CD8-positive, alpha-beta memory T cell (primary cell): ENCODE measurements around the gene RPH3AL. TPM values are rescaled to one million over a fixed set of nuclear protein-coding genes. Genes with fewer than 3 reads are reported as not detected.
"Not testable (repeated sequence)": the region's sequence is repeated elsewhere in the genome, so short reads cannot be mapped to it uniquely, and the experiment has no call there.

Experiments used
- CTCF ChIA-PET: fragments of 350-600 bp; sonication (Branson Sonifier 250); formaldehyde crosslinking; loops from one replicate; lab custom pipeline; 2021; ENCODE audit warnings: antibody characterized with exemption; lab: Charles Lee
- POLR2A ChIA-PET: fragments of 350-600 bp; sonication (Branson Sonifier 250); formaldehyde crosslinking; loops from one replicate; lab custom pipeline; 2021; ENCODE audit warnings: antibody characterized with exemption; lab: Charles Lee
- DNase-seq, 5 donors: peaks; one replicate each; pipeline versions ENCODE4 v3.0.0 to v3.0.0-alpha.2; 2020 to 2022; ENCODE audit warnings: mixed read lengths in 1 of 5
- H3K27ac ChIP-seq: one replicate; pipeline ENCODE4 v1.7.0; 2013; ENCODE audit warnings: low read depth, mild to moderate bottlenecking, low read length, moderate library complexity
- H3K27me3 ChIP-seq: 2 replicates; pipeline ENCODE4 v1.7.0; 2013; ENCODE audit warnings: low read length, mild to moderate bottlenecking; ENCODE audit not compliant: insufficient read depth, poor library complexity, severe bottlenecking
- H3K36me3 ChIP-seq: 2 replicates; pipeline ENCODE4 v1.7.0; 2013; ENCODE audit warnings: mild to moderate bottlenecking, low read length, moderate library complexity; ENCODE audit not compliant: insufficient read depth
- H3K4me1 ChIP-seq: 2 replicates; pipeline ENCODE4 v1.7.0; 2013; ENCODE audit warnings: mild to moderate bottlenecking, low read length, moderate library complexity; ENCODE audit not compliant: insufficient read depth
- H3K4me3 ChIP-seq: 2 replicates; pipeline ENCODE4 v1.7.0; 2013; ENCODE audit warnings: mild to moderate bottlenecking, low read length
- H3K9me3 ChIP-seq: 2 replicates; pipeline ENCODE4 v1.7.0; 2013; ENCODE audit warnings: mild to moderate bottlenecking, low read length
- H3K27ac Mint-ChIP-seq, 8 donors: one replicate each; pipeline ENCODE4 v1.8.0; 2020 to 2021; ENCODE audit warnings: mixed read lengths in 8 of 8, mild to moderate bottlenecking in 6 of 8, inconsistent platforms in 3 of 8, moderate library complexity in 3 of 8
- H3K27me3 Mint-ChIP-seq, 2 donors: one replicate each; pipeline ENCODE4 v1.8.0; 2020 to 2021; ENCODE audit warnings: mixed read lengths in 2 of 2, mild to moderate bottlenecking in 1 of 2, moderate library complexity in 1 of 2
- H3K36me3 Mint-ChIP-seq, 3 donors: one replicate each; pipeline ENCODE4 v1.8.0; 2020 to 2021; ENCODE audit warnings: mixed read lengths in 3 of 3, inconsistent platforms in 1 of 3, mild to moderate bottlenecking in 1 of 3
- H3K4me1 Mint-ChIP-seq, 3 donors: one replicate each; pipeline ENCODE4 v1.8.0; 2020 to 2021; ENCODE audit warnings: mixed read lengths in 3 of 3, inconsistent platforms in 1 of 3, mild to moderate bottlenecking in 1 of 3
- H3K4me3 Mint-ChIP-seq, 7 donors: one replicate each; pipeline ENCODE4 v1.8.0; 2020 to 2021; ENCODE audit warnings: mixed read lengths in 7 of 7, mild to moderate bottlenecking in 6 of 7, moderate library complexity in 4 of 7, inconsistent platforms in 2 of 7
- H3K9me3 Mint-ChIP-seq, 5 donors: one replicate each; pipeline ENCODE4 v1.8.0; 2020 to 2022; ENCODE audit warnings: mixed read lengths in 5 of 5, mild to moderate bottlenecking in 3 of 5, moderate library complexity in 2 of 5, inconsistent platforms in 1 of 5
- polyA plus RNA-seq: library from polyadenylated mRNA; unstranded; fragments of 300-500 nt; fragmentation: Illumina TruSeq; gene quantifications from one replicate; pipeline ENCODE4 v1.2.3, GENCODE V29; 2021
- total RNA-seq, 2 experiments: library from RNA; stranded (reverse); gene quantifications; one replicate each; pipeline ENCODE4 v1.2.3, GENCODE V29; 2021

Gene RPH3AL
- total and polyA plus RNA-seq, 3 experiments from 2014 or later = 0.91 to 3.7 (median 2.0) TPM

- ChIA-PET POLR2A (no interaction called here), CTCF (no interaction called here)
- DNase-seq = peak in 1 of 5 donors; percentile 35
- Histone ChIP-seq H3K9me3 (no peaks in the 10 kb centered on the region), H3K27ac (no peak overlapping the region), H3K4me3 (no peak overlapping the region), H3K4me1 (no peaks in the 10 kb centered on the region), H3K27me3 (no peaks in the 10 kb centered on the region), H3K36me3 (no peaks in the 10 kb centered on the region)
- no peak overlapping the region for H3K4me3 Mint-ChIP-seq
- H3K27me3 Mint-ChIP-seq = no peaks in the 10 kb centered on the region
- H3K27ac Mint-ChIP-seq = no peak overlapping the region
- peaks cover 0 to 5% (median 4%) of the 10 kb centered on the region in 3 donors for H3K36me3 Mint-ChIP-seq
- H3K9me3 Mint-ChIP-seq = no peaks in the 10 kb centered on the region
- H3K4me1 Mint-ChIP-seq = no peaks in the 10 kb centered on the region
These were observed 107.0 kb downstream of the RPH3AL start for GRCh38 chr17:245611-246010.

GRCh38 chr17:245020-245419 is 107.6 kb downstream of the RPH3AL start:
- H3K36me3 Mint-ChIP-seq = peaks cover 0 to 5% (median 4%) of the 10 kb centered on the region in 3 donors
- H3K4me3 ChIP-seq = no peak overlapping the region
- no peaks in the 10 kb centered on the region for H3K27me3 ChIP-seq
- peak overlapping the region in 1 of 7 donors; percentile 17 for H3K4me3 Mint-ChIP-seq
- DNase-seq = peak in 1 of 5 donors; percentile 12
- no peaks in the 10 kb centered on the region for H3K36me3 ChIP-seq
- no peak overlapping the region for H3K27ac ChIP-seq
- CTCF ChIA-PET = no interaction called here
- H3K9me3 ChIP-seq = no peaks in the 10 kb centered on the region
- H3K4me1 Mint-ChIP-seq = no peaks in the 10 kb centered on the region
- POLR2A ChIA-PET = no interaction called here
- no peaks in the 10 kb centered on the region for H3K27me3 Mint-ChIP-seq
- no peaks in the 10 kb centered on the region for H3K4me1 ChIP-seq
- peak overlapping the region in 1 of 8 donors; percentile 11 for H3K27ac Mint-ChIP-seq
- no peaks in the 10 kb centered on the region for H3K9me3 Mint-ChIP-seq

GRCh38 chr17:243924-244323 is 108.7 kb downstream of the RPH3AL start:
- H3K9me3 Mint-ChIP-seq, H3K4me3 Mint-ChIP-seq, CTCF ChIA-PET, H3K36me3 ChIP-seq, H3K4me1 Mint-ChIP-seq, POLR2A ChIA-PET, H3K36me3 Mint-ChIP-seq, H3K27ac ChIP-seq, H3K27me3 Mint-ChIP-seq, H3K4me3 ChIP-seq, H3K27me3 ChIP-seq, DNase-seq, H3K9me3 ChIP-seq, H3K4me1 ChIP-seq: not testable (repeated sequence)
- H3K27ac Mint-ChIP-seq = peak overlapping the region in 2 of 8 donors; percentile 8 to 97

GRCh38 chr17:238964-239259 is 113.7 kb downstream of the RPH3AL start:
- CTCF ChIA-PET = no interaction called here
- H3K27ac Mint-ChIP-seq = peak overlapping the region in 1 of 8 donors; percentile 19

GRCh38 chr17:238071-238963 is 114.3 kb downstream of the RPH3AL start:
- Mint-ChIP-seq H3K4me3 (peak overlapping the region in 1 of 7 donors; percentile 33), H3K36me3 (no peaks in the 10 kb centered on the region), H3K27ac (peak overlapping the region in 4 of 8 donors; percentile 23 to 94 (median 70)), H3K4me1 (no peaks in the 10 kb centered on the region), H3K9me3 (no peaks in the 10 kb centered on the region), H3K27me3 (no peaks in the 10 kb centered on the region)
- H3K4me3 ChIP-seq = no peak overlapping the region
- POLR2A ChIA-PET = no interaction called here
- H3K9me3 ChIP-seq = no peaks in the 10 kb centered on the region
- H3K4me1 ChIP-seq = no peaks in the 10 kb centered on the region
- H3K36me3 ChIP-seq = no peaks in the 10 kb centered on the region
- peak in 1 of 5 donors; percentile 12 for DNase-seq
- H3K27me3 ChIP-seq = no peaks in the 10 kb centered on the region
- no peak overlapping the region for H3K27ac ChIP-seq
- CTCF ChIA-PET = no interaction called here

More at GRCh38 chr17:238964-239259, 113.7 kb downstream of the RPH3AL start:
- Mint-ChIP-seq H3K9me3 (no peaks in the 10 kb centered on the region), H3K4me3 (no peak overlapping the region), H3K27me3 (no peaks in the 10 kb centered on the region), H3K36me3 (no peaks in the 10 kb centered on the region), H3K4me1 (no peaks in the 10 kb centered on the region)
- DNase-seq = no peak
- H3K4me1 ChIP-seq = no peaks in the 10 kb centered on the region
- no peaks in the 10 kb centered on the region for H3K27me3 ChIP-seq
- H3K36me3 ChIP-seq = no peaks in the 10 kb centered on the region
- no peaks in the 10 kb centered on the region for H3K9me3 ChIP-seq
- H3K4me3 ChIP-seq = no peak overlapping the region
- POLR2A ChIA-PET = no interaction called here
- H3K27ac ChIP-seq = no peak overlapping the region

- Histone ChIP-seq H3K4me3 (no peak overlapping the region), H3K36me3 (no peaks in the 10 kb centered on the region), H3K27ac (no peak overlapping the region), H3K4me1 (no peaks in the 10 kb centered on the region), H3K9me3 (no peaks in the 10 kb centered on the region), H3K27me3 (no peaks in the 10 kb centered on the region)
- CTCF ChIA-PET = no interaction called here
- POLR2A ChIA-PET = no interaction called here
- H3K27ac Mint-ChIP-seq = peak overlapping the region in 1 of 8 donors; percentile 82
- peak in 1 of 5 donors; percentile 36 for DNase-seq
- no peak overlapping the region for H3K4me3 Mint-ChIP-seq
- no peaks in the 10 kb centered on the region for H3K36me3 Mint-ChIP-seq
- no peaks in the 10 kb centered on the region for H3K9me3 Mint-ChIP-seq
- no peaks in the 10 kb centered on the region for H3K27me3 Mint-ChIP-seq
- no peaks in the 10 kb centered on the region for H3K4me1 Mint-ChIP-seq
These were observed 115.1 kb downstream of the RPH3AL start for GRCh38 chr17:237406-237955.

- Mint-ChIP-seq H3K27ac (no peak overlapping the region), H3K9me3 (no peaks in the 10 kb centered on the region), H3K27me3 (no peaks in the 10 kb centered on the region), H3K4me1 (no peaks in the 10 kb centered on the region), H3K4me3 (no peak overlapping the region), H3K36me3 (no peaks in the 10 kb centered on the region)
- Histone ChIP-seq H3K9me3 (no peaks in the 10 kb centered on the region), H3K27ac (no peak overlapping the region), H3K36me3 (no peaks in the 10 kb centered on the region), H3K4me1 (no peaks in the 10 kb centered on the region), H3K4me3 (no peak overlapping the region), H3K27me3 (no peaks in the 10 kb centered on the region)
- DNase-seq = peak in 1 of 5 donors; percentile 33
- ChIA-PET POLR2A (no interaction called here), CTCF (no interaction called here)
These were observed 115.8 kb downstream of the RPH3AL start for GRCh38 chr17:236641-237405.
